Right lobe of liver (tissue), 4 donors: Measurements from ENCODE around the gene LRMDA.

Experiments used
- POLR2A ChIP-seq: fragments of 450-650 bp; IDR thresholded peaks from one replicate; pipeline ENCODE4 v1.6.1; 2017; ENCODE audit warnings: antibody characterized with exemption, mild to moderate bottlenecking
- TF ChIP-seq, protein P1 (sequence below), 4 donors: fragments of 200-600 bp in 3 of 4; fragments of 450-650 bp in 1 of 4; IDR thresholded peaks; one replicate each; pipeline versions ENCODE4 v1.5.1 to v1.8.0; 2016 to 2022; ENCODE audit warnings: antibody characterized with exemption in 4 of 4, mild to moderate bottlenecking in 2 of 4
- donor health status: DM: no; HTN: no; CAD: no.
- donor health status: DM: no; HTN: no; CAD: no.
- donor health status: DM: no; HTN: yes; CAD: no.

DNA sequence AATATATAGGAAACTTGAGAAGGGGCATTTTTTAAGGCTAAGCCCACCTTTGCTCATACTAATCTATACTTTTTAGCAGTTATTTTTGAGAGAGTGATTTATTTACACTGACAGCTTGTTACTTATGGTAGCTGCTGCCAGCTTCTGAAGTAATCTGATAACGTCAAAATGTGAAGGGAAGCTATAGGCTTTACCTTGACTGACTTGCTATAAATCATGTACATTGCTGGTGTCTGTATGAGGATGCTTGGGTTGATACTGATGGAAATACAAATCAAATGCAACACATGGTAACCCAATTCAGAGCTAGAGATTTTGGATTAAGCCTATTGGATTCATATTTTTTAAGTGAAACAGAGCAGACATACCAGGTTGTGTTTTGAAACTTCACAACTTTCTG is 299.4 kb downstream of the LRMDA start:
- TF ChIP-seq, protein P1, sequence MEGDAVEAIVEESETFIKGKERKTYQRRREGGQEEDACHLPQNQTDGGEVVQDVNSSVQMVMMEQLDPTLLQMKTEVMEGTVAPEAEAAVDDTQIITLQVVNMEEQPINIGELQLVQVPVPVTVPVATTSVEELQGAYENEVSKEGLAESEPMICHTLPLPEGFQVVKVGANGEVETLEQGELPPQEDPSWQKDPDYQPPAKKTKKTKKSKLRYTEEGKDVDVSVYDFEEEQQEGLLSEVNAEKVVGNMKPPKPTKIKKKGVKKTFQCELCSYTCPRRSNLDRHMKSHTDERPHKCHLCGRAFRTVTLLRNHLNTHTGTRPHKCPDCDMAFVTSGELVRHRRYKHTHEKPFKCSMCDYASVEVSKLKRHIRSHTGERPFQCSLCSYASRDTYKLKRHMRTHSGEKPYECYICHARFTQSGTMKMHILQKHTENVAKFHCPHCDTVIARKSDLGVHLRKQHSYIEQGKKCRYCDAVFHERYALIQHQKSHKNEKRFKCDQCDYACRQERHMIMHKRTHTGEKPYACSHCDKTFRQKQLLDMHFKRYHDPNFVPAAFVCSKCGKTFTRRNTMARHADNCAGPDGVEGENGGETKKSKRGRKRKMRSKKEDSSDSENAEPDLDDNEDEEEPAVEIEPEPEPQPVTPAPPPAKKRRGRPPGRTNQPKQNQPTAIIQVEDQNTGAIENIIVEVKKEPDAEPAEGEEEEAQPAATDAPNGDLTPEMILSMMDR (IDR thresholded peaks at IDR 0.05): no peak
- TF ChIP-seq POLR2A: no peak
